Left colon (tissue), 2 donors: ENCODE data around the gene EXOC4. TPM values are rescaled to one million over a fixed set of nuclear protein-coding genes. Genes with fewer than 3 reads are reported as not detected.
A peak's percentile ranks its signal among the peaks of the same experiment; 100 is the strongest.

Source experiments
- ATAC-seq: fragments of 200-7000 bp; cut with Tn5 transposase; one replicate; pipeline ENCODE4 v1.9.1; 2020; ENCODE audit warnings: mild to moderate bottlenecking, moderate library complexity
- DNase-seq, 2 donors: peaks; one replicate each; pipeline ENCODE4 v3.0.0-alpha.2; 2020
- intact Hi-C, 2 donors: fragments of 100-400 bp; cut with DNase I in 1 of 2; cut with micrococcal nuclease in 1 of 2; formaldehyde crosslinking; loops; one replicate each; pipeline versions ENCODE4 v1.11.2 to v1.14.0; 2022; cut with DNase I, micrococcal nuclease
- total RNA-seq, 2 donors: library from RNA; stranded (reverse); fragmentation: NEBNext Ultra II Directional; extraction: Animal tissue kit (Norgen Biotek cat#: 25700); gene quantifications; one replicate each; pipeline ENCODE4 v1.2.1, GENCODE V29; 2021
- donor health status: DM: no; HTN: no; CAD: no.
- donor health status: DM: yes; HTN: yes; CAD: no.

The EXOC4 gene
- total RNA-seq, 2 donors from 2014 or later: 78.8 to 85.4 TPM

DNA sequence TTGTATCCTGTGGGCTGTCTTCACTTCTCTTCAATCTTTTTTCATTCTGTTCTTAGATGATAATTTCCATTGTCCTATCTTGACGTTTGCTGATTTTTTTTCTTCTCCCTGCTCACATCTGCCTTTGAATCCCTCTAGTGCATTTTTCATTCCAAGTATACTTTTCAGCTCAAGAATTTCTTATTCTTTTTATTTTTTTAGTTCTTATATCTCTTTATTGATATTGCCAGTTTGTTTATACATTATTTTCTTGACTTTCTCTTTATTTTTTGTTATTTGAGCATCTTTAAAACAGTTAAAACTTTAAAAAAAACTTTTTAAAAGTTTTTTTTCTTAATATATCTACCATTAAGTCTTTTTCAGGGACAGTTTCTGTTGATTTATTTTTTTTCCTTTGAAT is 100.9 kb downstream of the EXOC4 start:
- intact Hi-C loops: no loop called here
- DNase-seq: no peak

DNA sequence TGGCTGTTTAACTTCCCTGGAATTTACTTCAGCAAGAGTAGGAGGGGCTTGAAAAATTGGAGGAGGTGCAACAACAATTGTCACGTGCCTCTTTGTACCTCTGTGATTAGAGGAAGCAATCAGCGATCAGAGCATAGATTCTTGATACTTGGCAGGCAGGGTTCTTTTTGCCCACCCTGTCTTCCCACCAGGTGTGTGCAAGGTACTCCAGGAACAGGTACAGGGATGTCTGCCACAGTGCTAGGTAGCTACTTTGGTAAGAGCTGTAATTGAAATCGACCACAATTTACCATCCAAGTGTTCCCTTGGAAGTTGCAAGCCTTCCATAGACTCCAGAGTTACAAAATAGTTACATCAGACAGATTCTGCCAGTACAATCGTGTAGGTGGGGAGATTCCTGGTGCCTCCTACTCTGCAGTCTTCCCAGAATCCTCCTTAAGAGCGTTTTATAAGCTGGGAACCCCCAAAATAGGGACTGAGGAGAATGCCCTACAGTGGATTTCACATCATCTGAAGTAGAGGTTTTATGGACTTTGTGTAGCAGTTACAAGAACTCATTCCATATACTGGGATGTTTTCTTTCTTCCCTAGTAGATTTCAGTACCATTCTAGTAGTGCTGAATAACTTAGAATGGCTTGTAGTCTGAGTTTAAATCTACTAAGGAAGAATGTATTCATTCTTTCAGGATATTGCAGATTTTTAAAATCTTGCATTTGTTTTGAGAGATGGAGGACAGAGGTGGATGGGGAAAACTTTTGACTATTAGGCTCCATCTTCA is 101.9 kb downstream of the EXOC4 start:
- intact Hi-C loops: no loop called here
- ATAC-seq: no peak

More for the DNA sequence above, 100.9 kb downstream of the EXOC4 start:
- no peak for ATAC-seq

DNA sequence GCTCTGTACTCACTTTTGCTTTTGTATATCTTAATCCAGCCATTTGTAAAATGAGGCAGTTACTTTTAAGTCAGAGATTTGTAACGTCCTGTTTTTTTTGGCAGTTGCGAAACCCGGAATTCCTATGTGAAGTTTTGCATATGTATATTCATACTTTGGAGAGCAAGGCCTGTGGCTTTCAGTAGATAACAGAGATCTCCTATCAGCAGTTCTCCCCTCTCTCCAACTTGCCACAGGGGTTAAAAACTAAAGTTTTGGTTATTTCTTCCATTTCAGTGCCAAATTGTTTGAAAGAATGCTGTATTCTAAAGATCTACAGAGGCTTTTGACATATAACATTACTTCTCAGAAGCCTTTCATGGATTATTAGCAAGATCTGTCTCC is 102.4 kb downstream of the EXOC4 start:
- no peak for DNase-seq
- intact Hi-C loops: no loop called here
- no peak for ATAC-seq

More for the DNA sequence above, 101.9 kb downstream of the EXOC4 start:
- DNase-seq: no peak

DNA sequence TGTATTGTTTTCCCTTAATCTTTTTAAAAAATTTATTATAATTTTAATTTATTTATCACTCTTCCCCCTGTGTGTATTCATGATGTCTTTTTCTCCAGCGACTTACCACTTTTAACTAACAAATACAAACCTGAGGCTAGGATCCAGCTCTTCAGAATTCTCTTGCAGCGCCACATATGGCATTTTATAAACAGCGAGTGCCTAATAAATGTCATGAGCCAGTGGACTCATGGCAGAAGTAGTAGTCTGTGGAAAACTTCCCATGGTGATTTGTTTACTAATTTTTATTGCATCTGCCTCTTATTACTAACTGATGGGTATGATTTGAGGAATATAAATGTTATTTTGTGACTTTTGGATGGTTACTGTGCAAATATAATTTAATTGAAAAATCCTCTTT is 102.9 kb downstream of the EXOC4 start:
- no peak for ATAC-seq
- intact Hi-C loops: no loop called here
- no peak for DNase-seq

DNA sequence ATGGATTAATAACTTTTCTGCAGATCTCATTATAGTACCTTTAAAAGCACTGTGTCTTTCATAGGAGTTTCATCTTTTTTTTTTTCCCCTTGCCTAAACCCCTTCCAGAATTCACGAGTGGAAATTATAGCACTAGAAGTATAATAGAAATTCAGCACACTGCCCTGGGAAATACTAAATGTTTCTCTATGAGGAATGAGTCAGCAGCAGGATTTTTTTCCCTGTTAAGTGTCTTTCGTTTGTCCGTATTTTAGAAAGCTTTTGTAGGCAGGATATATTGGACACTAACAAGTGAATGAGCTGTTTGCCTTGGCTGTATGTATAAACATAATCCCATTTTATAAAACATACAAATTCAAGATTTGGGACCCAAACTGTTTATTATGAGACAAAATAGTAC is 105.8 kb downstream of the EXOC4 start:
- DNase-seq (no peak), ATAC-seq (no peak)

DNA sequence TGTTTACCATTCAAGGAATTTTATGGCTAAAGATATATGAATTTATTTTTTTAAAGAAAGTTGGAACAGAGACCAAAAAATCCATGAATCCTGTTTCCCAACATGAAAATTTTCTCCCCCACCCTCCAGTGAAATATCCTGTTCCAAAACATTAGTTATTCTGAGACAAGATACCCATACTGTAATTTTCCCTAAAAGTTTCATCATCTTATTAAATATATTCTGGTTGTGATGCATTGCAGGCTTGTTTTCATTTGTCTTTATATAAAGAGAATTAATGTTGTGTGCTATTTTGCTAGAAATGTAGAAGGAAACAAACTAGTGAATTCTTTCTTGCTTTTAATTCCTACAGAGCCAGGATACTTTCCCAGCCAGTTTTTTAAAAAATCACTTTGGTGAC is 106.6 kb downstream of the EXOC4 start:
- ATAC-seq: no peak
- intact Hi-C loops: no loop called here
- DNase-seq: no peak

More for the DNA sequence above, 105.8 kb downstream of the EXOC4 start:
- intact Hi-C loops: no loop called here

DNA sequence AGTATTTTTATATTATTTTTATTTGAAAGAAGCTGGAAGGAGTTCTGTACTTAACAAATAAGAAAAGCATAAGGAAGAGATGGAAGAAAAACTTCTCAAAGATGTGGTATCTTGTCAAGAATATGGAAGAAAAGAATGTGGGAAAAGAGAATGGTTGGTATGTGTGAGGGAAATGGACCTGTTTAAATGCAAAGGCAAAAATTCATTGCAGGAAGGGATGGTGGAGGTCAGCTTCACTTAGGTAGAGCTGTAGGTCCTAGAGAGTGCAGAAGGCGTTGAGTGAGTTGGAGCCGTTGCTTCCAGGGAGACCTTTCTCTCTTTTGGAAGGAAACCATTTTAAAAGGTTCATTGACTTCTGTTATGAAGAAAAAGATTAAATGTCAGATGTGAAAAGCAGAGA is 107.3 kb downstream of the EXOC4 start:
- ATAC-seq (no peak), DNase-seq (no peak)
- intact Hi-C loops: no loop called here

DNA sequence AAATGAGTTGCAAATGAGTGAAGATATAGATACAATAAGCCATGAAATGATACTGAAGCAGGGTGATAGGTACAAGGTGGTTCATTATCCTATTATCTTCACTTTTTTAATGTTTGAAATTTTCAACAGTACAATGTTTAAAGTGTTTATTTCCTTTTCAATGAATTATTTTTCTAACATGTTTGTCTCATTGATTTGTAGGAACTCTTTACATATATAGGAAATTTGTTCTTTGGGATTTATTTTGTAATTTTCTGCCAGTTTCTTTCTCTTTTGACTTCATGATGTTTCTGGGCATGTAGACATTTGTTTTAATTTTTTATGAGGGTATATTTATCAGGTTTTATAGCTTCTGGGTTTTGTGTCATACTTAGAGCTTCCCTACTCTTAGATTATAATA is 108.9 kb downstream of the EXOC4 start:
- no peak for ATAC-seq
- DNase-seq: no peak
- intact Hi-C loops: no loop called here

DNA sequence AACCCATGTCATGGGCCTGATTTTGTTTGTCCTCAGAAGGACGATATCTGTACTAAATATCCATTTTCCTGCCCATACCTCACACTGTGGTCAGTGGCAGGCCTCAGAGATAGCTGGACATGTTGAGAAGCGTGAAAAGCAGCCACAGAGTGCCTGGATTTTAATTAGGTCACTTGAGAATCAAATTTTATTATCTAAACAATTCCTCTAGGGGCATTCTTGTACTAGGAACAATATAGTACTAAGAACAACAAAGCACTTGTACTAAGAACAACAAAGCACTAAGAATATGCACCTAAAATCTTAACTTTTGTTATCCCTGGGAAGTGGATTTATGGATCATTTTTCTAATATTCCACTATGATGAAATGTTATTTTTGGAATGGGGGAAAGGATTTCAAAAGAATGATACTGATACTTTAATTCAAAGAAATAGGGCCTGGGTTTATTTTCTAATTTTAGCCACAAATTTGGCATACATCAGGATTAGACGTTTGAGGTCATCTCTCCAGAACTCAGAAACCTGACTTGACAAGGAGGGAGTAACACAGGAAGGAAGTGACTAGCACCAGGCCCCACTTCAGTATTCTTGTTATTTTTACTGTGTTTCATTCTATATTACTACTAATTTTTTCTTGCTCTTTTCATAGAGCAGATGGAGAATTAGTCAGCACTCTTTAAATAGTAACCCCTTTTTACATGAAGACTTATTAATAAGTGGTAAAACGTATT is 112.2 kb downstream of the EXOC4 start:
- ATAC-seq (no peak), DNase-seq (no peak)
- intact Hi-C loops: no loop called here

DNA sequence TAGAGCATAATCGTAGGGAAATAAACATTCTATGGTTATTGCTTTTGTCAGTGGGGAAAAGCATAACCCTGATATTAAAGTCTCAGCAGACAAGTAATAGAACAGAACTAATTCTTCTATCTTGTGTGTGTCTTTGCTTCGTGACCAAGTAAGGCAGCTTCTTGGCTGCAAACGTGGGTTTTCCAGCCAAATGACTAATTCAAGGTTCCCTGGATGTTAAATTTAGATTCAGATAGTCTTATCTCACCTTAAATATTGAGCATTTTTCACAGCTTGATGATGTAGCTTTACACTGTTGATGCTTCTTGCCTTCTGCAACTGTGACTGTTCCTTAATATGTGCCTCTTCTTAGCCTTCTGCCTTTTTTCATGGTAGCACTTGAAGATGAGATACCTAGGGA is 113.0 kb downstream of the EXOC4 start:
- intact Hi-C loops: no loop called here
- no peak for DNase-seq
- no peak for ATAC-seq

DNA sequence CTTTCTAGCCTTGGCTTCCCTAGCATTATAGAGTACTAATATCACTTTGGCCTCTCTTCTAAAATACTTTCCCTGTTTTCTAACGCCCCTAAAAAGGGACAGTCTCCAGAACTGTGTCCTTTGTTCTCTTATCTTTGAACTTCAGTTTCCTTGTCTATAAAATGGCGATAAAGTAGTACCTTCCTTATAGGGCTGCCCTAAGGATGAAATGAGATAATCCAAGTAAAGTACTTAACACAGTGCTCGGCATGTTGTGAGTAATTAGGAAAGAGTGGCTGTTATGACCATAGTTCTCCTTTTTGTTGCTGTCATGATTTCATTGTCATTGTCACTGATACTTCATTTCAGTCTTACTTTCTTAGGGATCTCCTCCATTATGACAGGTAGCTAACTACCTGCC is 114.7 kb downstream of the EXOC4 start:
- ATAC-seq (peak; percentile 98), DNase-seq (no peak)
- intact Hi-C loops: no loop called here

DNA sequence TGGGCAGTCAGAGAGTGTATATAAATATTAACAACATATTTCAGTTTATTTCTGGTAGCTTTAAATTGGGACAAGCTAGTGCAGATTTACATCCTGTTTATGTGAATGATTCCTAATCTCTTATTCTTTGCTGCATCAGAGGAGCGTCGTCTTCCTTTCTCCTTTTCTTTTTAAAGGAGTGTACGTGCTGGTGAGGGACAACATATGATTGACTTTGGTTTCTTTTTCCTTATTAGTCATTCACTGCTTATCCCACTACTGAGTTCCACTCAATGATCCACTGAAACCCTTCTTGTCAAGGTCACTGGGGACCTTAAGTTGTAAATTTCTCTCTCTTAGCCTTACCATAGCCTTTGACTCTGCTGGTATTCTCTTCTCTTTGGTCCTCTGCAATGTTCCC is 116.3 kb downstream of the EXOC4 start:
- intact Hi-C loops: no loop called here
- no peak for ATAC-seq
- no peak for DNase-seq

DNA sequence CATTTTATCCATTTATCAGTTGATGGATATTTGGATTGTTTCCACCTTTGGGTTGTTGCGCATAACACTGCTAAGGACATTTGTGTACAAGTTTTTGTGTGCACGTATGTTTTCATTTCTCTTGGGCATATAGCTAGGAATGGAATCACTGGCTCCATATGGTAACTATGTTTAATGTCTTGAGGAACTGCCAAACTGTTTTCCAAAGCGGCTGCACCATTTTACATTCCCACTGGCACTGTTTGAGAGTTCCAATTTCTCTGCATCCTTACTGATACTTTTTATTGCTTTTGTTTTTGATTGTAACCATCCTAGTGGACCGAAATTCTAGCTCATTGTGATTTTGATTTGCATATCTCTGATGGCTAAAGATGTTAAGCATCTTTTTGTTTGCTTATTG is 118.7 kb downstream of the EXOC4 start:
- ATAC-seq (no peak), DNase-seq (no peak)
- intact Hi-C loops: no loop called here

DNA sequence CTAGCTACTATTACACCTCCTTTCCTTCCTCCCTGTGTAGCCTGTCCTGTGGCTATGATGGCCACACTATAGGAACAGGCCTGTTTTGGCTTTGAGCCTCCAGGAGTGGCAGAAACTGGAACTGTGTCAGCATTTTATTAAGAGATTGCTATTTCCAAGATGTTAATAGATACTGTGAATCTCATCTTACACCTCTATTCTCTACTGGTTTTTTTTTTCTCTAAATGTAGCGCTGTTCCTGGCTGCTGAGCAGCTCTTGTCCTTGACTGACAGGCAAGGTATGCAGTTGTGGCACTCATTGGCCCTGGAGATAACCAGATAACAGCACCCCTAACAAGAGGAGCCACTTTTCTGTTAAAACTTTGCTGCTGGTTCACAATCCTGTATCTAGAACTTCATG is 119.5 kb downstream of the EXOC4 start:
- no peak for ATAC-seq
- intact Hi-C loops: no loop called here
- no peak for DNase-seq

DNA sequence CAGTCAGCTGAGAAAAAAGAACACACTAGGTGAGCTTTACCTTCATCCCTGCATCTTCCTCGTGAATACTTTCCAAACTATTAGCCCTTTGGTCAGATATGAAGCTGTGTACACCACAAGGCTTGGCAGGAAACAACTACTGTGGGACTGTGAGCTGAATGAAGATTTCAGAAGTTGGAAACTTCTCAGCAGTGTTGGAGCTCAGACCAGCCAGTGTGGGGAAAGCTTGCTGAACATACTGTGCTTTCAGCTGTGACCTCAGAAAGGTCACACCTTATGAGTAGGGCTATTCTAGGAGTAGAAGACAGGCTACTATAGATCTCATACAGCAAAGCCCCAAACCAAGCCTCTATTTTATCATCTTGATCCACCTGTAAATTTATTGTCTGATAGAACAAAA is 123.6 kb downstream of the EXOC4 start:
- intact Hi-C loops: no loop called here
- DNase-seq (no peak), ATAC-seq (no peak)

DNA sequence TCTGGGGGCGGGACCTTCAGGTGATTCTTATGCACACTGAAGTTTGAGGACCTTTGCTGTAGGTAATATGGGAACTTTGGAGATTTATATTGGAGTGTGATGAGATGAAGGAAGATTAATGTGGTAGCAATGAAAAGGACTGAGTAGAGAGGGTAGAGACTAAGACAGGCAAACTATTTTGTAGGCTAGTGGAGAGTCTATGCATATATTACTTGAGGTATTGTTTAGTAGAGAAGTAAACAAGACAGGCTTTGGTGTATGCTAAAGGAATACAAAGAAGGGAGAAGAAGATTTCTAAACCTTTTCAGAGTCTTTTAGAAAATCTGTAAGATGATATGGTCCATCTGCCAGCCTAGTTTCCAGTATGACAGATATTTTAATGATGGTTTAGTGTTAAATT is 129.1 kb downstream of the EXOC4 start:
- intact Hi-C loops: no loop called here
- no peak for DNase-seq
- no peak for ATAC-seq

DNA sequence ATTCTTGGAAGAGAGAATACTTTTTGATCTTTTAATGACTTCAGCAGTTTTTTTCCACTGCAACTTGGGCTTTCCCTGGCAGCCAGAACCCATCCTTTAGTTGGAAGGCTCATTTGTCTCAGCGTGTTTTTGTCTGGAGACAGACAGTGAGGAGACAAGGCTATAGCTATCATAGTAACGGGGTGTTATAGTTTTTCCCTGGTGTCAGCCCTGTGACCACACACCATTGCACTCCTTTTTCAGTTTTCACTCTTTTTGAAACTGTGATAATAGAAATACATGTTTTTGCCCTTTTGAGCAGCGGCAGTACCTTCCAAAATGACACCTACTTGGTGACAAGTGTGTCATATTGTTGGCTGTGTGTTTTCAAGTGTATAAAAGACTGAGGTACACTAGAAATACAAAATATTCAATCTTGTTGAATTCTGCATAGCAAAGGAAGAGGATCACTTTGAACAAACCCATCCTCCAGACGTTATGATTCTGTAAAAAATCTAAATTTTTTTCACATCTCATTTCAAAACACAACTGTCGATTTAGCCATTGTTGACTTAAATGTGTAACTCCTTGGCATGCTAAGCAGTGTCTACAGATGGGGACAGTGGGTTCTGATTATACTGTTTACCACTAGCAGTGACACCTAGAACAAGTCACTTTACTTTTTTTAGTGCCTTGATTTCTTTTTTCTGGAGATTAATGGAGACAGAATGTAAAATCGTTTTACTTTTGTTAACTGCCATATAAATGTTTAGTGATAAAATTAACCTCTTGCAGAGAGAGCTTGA is 130.1 kb downstream of the EXOC4 start:
- intact Hi-C loops: no loop called here
- DNase-seq (no peak), ATAC-seq (no peak)

DNA sequence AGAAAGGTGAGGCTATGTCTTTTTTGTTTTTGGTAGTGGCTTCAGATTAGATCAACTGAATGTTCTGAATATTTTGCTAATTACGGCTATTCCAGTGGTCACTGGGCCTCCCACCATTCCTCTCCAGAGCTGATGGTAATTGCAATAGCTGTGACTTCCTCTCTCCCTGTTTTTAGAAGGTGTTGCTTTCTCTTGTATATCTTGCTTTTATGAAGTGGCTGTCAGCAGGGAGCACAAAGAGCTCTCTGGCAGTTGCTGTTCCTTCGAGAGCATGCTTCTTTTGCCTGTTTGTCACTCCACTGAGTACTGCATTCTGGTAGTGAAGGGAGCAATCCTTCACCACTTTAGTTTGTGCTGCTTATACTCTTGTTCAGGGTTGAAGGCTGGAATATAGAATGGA is 133.3 kb downstream of the EXOC4 start:
- ATAC-seq (no peak), DNase-seq (no peak)
- intact Hi-C loops: no loop called here

DNA sequence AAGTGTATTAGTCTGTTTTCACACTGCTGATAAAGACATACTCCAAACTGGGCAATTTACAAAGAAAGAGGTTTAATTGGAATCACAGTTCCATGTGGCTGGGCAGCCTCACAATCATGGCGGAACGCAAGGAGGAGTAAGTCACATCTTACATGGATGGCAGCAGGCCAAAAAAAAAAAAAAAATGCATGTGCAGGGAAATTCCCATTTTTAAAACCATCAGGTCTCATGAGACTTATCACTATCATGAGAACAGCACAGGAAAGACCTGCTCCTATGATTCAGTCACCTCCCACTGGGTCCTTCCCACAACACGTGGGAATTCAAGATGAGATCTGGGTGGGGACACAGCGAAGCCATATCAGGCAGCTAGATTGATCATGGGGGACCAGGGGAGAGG is 136.8 kb downstream of the EXOC4 start:
- ATAC-seq: no peak
- no peak for DNase-seq
- intact Hi-C loops: no loop called here

DNA sequence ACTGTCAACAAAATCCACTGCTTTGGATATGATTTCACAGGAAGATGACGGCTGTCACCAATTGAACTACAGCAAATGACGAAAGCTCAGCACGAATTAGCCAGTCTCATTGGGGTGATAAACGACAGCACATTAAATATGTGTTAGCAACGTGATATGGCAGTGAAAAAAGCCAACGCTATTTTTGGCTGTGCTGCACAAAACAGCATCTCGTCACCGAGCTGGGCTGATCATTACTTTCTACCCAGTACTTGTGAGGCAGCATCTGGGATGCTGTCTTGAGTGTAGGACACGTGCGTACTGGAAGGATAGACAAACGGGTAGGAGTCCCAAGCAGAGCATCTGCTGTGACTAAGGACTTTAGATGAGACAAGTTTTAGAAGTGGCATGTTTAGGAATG is 138.3 kb downstream of the EXOC4 start:
- DNase-seq (no peak), ATAC-seq (no peak)
- intact Hi-C loops: no loop called here
